ENCODE results near the gene MATR3.
"Not testable (repeated sequence)": the region's sequence is repeated elsewhere in the genome, so short reads cannot be mapped to it uniquely, and the experiment has no call there.

The MATR3 gene

DNA sequence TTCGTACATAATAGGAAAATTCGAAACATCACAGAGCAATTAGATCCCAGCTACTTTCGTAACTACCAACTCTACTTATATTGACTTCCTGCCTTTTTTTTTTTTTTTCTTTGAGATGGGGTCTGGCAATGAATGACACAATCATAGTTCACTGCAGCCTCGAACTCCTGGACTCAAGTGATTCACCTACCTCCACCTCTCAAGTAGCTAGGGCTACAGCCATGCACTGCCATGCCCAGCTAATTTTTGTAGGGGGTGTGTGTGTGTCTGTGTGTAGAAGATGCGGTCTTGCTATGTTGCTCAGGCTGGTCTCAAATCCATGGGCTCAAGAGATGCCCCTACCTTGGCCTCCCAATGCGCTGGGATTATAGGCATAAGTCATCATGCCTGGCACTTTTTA, 42.3 kb downstream of the MATR3 start:
- TF ChIP-seq, protein P1, sequence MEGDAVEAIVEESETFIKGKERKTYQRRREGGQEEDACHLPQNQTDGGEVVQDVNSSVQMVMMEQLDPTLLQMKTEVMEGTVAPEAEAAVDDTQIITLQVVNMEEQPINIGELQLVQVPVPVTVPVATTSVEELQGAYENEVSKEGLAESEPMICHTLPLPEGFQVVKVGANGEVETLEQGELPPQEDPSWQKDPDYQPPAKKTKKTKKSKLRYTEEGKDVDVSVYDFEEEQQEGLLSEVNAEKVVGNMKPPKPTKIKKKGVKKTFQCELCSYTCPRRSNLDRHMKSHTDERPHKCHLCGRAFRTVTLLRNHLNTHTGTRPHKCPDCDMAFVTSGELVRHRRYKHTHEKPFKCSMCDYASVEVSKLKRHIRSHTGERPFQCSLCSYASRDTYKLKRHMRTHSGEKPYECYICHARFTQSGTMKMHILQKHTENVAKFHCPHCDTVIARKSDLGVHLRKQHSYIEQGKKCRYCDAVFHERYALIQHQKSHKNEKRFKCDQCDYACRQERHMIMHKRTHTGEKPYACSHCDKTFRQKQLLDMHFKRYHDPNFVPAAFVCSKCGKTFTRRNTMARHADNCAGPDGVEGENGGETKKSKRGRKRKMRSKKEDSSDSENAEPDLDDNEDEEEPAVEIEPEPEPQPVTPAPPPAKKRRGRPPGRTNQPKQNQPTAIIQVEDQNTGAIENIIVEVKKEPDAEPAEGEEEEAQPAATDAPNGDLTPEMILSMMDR (IDR thresholded peaks at IDR 0.05; ENCODE audit: low read length, missing control alignments): no peak

DNA sequence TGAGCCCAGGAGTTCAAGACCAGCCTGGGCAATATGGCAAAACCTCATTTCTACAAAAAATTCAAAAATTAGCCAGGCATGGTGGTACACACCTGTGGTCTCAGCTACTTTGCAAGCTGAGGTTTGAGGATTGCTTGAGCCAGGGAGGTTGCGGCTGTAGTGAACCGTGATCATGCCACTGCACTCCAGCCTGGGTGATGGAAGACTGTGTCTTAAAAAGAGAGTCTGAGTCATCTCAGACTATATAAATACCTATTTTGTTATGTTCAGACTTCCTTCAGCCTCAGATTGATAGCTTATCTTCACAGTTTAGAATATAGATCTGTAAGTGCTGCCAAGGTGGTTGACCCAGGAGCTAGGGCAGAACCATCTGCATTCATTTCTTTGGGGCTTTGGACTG, 46.5 kb downstream of the MATR3 start:
- H3K4me3 ChIP-seq (replicated peaks; ENCODE audit: low read depth, low read length): no peak overlapping the region
- TF ChIP-seq, protein P1 (IDR thresholded peaks at IDR 0.05; ENCODE audit: low read length, missing control alignments): no peak
- no peak for DNase-seq (ENCODE audit: low read depth)

More for the DNA sequence above, 42.3 kb downstream of the MATR3 start:
- H3K4me3 ChIP-seq (replicated peaks; ENCODE audit: low read depth, low read length): no peak overlapping the region
- DNase-seq (ENCODE audit: low read depth): no peak

DNA sequence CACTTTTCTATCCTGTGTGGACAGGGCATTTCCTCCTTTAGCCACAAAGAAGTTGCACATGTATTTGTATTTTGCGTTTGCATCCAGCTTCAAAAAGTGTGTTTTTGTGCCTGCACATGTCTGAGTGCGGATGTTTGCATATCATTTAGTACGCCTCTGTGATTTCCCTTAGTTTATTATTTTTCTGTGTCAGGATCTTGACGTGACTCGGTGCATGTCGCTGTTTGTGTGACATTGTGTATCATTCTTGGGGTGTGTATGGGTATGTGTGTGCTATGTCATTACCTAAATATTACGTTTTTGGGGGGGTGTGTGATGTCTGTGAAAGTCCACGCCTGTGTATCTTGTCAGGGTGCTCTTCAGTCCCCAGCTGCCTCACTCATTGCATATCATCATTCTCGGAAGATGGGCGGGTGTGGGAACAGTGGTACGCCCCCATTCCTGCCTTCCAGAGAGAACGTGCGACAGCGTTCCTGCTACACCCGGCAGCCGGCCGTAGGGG, 47.7 kb downstream of the MATR3 start:
- no peak for DNase-seq (ENCODE audit: low read depth)
- TF ChIP-seq, protein P1 (IDR thresholded peaks at IDR 0.05; ENCODE audit: low read length, missing control alignments): no peak
- H3K4me3 ChIP-seq (replicated peaks; ENCODE audit: low read depth, low read length): peak overlapping the region; percentile 100

DNA sequence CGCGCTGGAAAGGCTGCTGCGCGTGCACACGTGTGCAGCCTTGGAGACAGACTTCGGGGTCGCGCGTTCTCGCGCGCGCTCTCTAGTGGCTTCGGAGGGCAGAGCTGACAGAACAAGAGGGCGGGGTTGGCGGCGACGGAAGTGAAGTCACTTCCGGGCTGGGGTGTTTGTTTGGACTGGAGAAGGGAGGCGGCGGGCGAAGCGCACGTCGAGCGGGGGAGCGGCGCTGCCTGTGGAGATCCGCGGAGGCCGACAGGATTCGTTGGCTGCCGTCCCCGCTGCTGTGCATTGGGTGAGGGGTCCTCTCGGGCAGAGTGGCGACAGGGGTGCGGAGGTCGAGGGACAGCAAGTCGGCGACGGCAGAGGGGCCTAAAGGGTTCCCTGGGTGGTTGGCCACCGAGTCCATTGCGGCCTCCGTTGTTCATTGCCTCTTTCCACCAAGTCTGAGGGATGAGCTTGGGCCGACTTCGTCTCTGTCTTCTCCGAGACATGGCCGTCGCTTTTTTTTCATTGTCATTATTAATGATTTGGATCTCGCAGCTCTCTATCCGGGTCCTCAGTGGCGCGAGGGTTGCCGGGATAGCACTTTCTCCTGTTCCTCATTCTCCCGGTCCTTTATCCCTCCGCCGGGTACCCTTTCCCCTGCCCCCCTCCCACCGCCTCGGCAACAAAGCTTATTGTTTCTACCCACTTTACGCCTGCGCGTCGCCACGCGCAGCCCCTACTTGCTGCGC, 48.3 kb downstream of the MATR3 start, which contains the start of gene PAIP2:
PAIP2 (plus strand) TSS at position 166 of the 734 bp plus-strand sequence. CDS start 21,931 bp downstream, outside the sequence.
- peak; percentile 98 for DNase-seq (ENCODE audit: low read depth)

DNA sequence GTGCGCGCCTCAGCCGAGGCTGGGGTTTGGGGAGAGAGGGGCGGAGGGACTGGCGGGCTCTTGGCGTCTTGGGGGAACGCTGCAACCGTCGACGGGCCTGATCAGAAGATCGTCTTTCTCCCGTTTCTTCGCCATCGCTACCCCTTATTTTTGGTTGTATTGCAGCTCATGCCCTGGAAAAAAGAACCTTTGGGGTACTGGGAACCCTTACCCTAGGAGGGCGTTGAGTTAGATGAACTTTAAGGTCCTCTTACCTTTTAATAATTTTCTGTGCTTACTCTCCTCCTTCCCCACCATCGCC, 48.8 kb downstream of the MATR3 start:
- TF ChIP-seq, protein P1 (IDR thresholded peaks at IDR 0.05; ENCODE audit: low read length, missing control alignments): no peak
- no peak for DNase-seq (ENCODE audit: low read depth)
- peak overlapping the region; percentile 100 for H3K4me3 ChIP-seq (replicated peaks; ENCODE audit: low read depth, low read length)

More for the DNA sequence above, 48.3 kb downstream of the MATR3 start, which contains the start of gene PAIP2:
- H3K4me3 ChIP-seq (replicated peaks; ENCODE audit: low read depth, low read length): peak within 1 kb of the TSS; percentile 100
- TF ChIP-seq, protein P1 (IDR thresholded peaks at IDR 0.05; ENCODE audit: low read length, missing control alignments): peak; percentile 70

DNA sequence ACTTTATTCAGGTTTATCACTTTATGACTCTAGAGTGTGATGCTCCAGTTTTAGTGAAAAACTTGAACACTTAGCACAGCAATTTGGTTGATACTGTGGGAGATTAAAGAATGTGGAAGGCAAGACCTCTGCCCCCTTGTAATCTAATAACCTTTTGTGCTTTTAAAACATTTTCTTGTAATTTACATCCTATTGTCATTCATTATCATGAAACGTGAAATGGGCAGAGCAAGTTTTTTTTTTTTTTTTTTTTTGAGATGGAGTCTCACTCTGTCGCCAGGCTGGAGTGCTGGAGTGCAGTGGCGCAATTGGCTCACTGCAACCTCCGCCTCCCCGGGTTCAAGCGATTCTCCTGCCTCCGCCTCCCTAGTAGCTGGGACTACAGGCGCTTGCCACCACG, 49.9 kb downstream of the MATR3 start:
- TF ChIP-seq, protein P1 (IDR thresholded peaks at IDR 0.05; ENCODE audit: low read length, missing control alignments): no peak
- peak overlapping the region; percentile 100 for H3K4me3 ChIP-seq (replicated peaks; ENCODE audit: low read depth, low read length)
- no peak for DNase-seq (ENCODE audit: low read depth)

DNA sequence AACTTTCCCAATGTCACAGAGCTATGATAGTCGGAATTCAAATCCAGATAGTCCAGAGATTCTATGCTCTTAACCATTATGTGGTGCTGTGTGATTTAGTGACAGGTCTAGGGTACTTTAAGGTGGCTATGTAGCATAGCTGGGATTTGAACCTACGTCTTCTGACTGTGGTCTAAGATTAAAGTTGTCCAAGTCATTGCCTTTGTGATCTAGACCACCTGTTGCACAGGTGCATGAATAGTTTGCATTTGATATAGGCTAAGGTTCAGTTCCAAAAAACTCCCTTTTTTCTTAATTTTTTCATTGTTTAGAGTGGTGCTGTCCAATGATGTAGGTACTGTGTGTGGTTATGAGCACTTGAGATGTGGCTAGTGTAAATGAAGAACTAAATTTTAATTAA, 50.6 kb downstream of the MATR3 start:
- TF ChIP-seq, protein P1 (IDR thresholded peaks at IDR 0.05; ENCODE audit: low read length, missing control alignments): no peak
- H3K4me3 ChIP-seq (replicated peaks; ENCODE audit: low read depth, low read length): peak overlapping the region; percentile 11
- no peak for DNase-seq (ENCODE audit: low read depth)

DNA sequence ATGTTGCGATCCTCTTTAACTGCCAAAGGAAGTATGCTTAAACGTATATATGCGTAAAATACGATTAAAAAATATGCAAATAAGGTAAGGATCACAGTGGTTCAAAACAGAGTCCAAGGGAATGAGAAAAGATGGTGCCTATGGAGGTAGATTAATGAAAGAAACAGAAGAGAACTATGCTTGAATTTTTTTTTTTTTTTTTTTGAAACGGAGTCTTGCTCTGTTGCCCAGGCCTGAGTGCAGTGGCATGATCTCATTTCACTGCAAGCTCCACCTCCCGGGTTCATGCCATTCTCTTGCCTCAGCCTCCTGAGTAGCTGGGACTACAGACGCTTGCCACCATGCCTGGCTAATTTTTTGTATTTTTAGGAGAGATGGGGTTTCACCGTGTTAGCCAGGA, 51.9 kb downstream of the MATR3 start:
- not testable (repeated sequence) for H3K4me3 ChIP-seq (replicated peaks; ENCODE audit: low read depth, low read length); DNase-seq (ENCODE audit: low read depth)

DNA sequence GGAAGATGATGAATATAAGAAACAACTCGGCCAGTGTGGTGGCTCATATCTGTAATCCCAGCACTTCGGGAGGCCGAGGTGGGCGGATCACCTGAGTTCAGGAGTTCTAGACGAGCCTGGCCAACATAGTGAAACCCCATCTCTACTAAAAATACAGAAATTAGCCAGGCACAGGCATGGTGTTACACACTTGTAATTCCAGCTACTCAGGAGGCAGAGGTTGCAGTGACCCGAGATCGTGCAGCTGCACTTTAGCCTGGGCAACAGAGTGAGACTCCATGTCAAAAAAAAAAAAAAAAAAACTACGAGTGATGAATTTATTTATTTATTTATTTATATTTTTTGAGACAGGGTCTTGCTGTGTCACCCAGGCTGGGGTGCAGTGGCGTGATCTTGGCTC, 54.3 kb downstream of the MATR3 start:
- DNase-seq (ENCODE audit: low read depth): not testable (repeated sequence)

More for the DNA sequence above, 54.3 kb downstream of the MATR3 start:
- H3K4me3 ChIP-seq (replicated peaks; ENCODE audit: low read depth, low read length): not testable (repeated sequence)

Measured in fibroblast of pulmonary artery (primary cell).